ENCODE results near the gene C4A. TPM values are rescaled to one million over a fixed set of nuclear protein-coding genes. Genes with fewer than 3 reads are reported as not detected.
"Not testable (repeated sequence)": the region's sequence is repeated elsewhere in the genome, so short reads cannot be mapped to it uniquely, and the experiment has no call there.

Gene C4A
- total RNA-seq, 1 donor from 2014 or later = 4.6 TPM

GRCh38 chr6:32009537-32009936 is 27.7 kb downstream of the C4A start:
- not testable (repeated sequence) for H3K36me3 ChIP-seq (ENCODE audit: insufficient read depth, low read length); H4K20me1 ChIP-seq (ENCODE audit: insufficient read depth, low read length); DNase-seq (ENCODE audit: low read depth); H3K27me3 ChIP-seq (ENCODE audit: insufficient read depth, low read length); H2AFZ ChIP-seq (ENCODE audit: low read depth, low read length); H3K27me3 Mint-ChIP-seq (ENCODE audit: low read depth, unreplicated experiment); H3K9me3 Mint-ChIP-seq (ENCODE audit: unreplicated experiment); H3K4me2 ChIP-seq (ENCODE audit: low read length); H3K4me3 Mint-ChIP-seq (ENCODE audit: unreplicated experiment); H3K4me1 ChIP-seq (ENCODE audit: insufficient read depth, low read length); H3K4me3 ChIP-seq (ENCODE audit: insufficient read depth, low read depth, low read length); FAIRE-seq; H3K36me3 Mint-ChIP-seq (ENCODE audit: low read depth, unreplicated experiment); H3K4me1 Mint-ChIP-seq (ENCODE audit: low read depth, unreplicated experiment); H3K9me3 ChIP-seq (ENCODE audit: insufficient read depth, low read depth, low read length); H3K27ac Mint-ChIP-seq (ENCODE audit: unreplicated experiment); H3K27ac ChIP-seq (ENCODE audit: low read depth, low read length); H3K79me2 ChIP-seq (ENCODE audit: insufficient read depth, low read length); H3K9ac ChIP-seq (ENCODE audit: low read length)

- not testable (repeated sequence) for H3K36me3 Mint-ChIP-seq (ENCODE audit: low read depth, unreplicated experiment); H2AFZ ChIP-seq (ENCODE audit: low read depth, low read length); H3K9ac ChIP-seq (ENCODE audit: low read length); FAIRE-seq; H3K27me3 Mint-ChIP-seq (ENCODE audit: low read depth, unreplicated experiment); H3K4me1 ChIP-seq (ENCODE audit: insufficient read depth, low read length); H3K9me3 ChIP-seq (ENCODE audit: insufficient read depth, low read depth, low read length); H3K36me3 ChIP-seq (ENCODE audit: insufficient read depth, low read length); H3K27ac ChIP-seq (ENCODE audit: low read depth, low read length); DNase-seq (ENCODE audit: low read depth); H3K9me3 Mint-ChIP-seq (ENCODE audit: unreplicated experiment); H3K79me2 ChIP-seq (ENCODE audit: insufficient read depth, low read length); H4K20me1 ChIP-seq (ENCODE audit: insufficient read depth, low read length); H3K4me1 Mint-ChIP-seq (ENCODE audit: low read depth, unreplicated experiment); H3K4me2 ChIP-seq (ENCODE audit: low read length); H3K27me3 ChIP-seq (ENCODE audit: insufficient read depth, low read length); H3K27ac Mint-ChIP-seq (ENCODE audit: unreplicated experiment); H3K4me3 Mint-ChIP-seq (ENCODE audit: unreplicated experiment); H3K4me3 ChIP-seq (ENCODE audit: insufficient read depth, low read depth, low read length)
These were observed 29.1 kb downstream of the C4A start for GRCh38 chr6:32010856-32011530.

- not testable (repeated sequence) for H3K4me1 Mint-ChIP-seq (ENCODE audit: low read depth, unreplicated experiment)
These were observed 31.2 kb downstream of the C4A start for GRCh38 chr6:32012941-32013617.

GRCh38 chr6:32013738-32014137 is 31.9 kb downstream of the C4A start:
- not testable (repeated sequence) for H3K36me3 ChIP-seq (ENCODE audit: insufficient read depth, low read length); FAIRE-seq; H3K27ac Mint-ChIP-seq (ENCODE audit: unreplicated experiment); DNase-seq (ENCODE audit: low read depth); H3K36me3 Mint-ChIP-seq (ENCODE audit: low read depth, unreplicated experiment); H3K27ac ChIP-seq (ENCODE audit: low read depth, low read length); H3K4me2 ChIP-seq (ENCODE audit: low read length); H3K4me3 ChIP-seq (ENCODE audit: insufficient read depth, low read depth, low read length); H3K27me3 Mint-ChIP-seq (ENCODE audit: low read depth, unreplicated experiment); H3K9me3 ChIP-seq (ENCODE audit: insufficient read depth, low read depth, low read length); H3K4me1 Mint-ChIP-seq (ENCODE audit: low read depth, unreplicated experiment); H3K4me1 ChIP-seq (ENCODE audit: insufficient read depth, low read length); H3K4me3 Mint-ChIP-seq (ENCODE audit: unreplicated experiment); H3K79me2 ChIP-seq (ENCODE audit: insufficient read depth, low read length); H3K27me3 ChIP-seq (ENCODE audit: insufficient read depth, low read length); H4K20me1 ChIP-seq (ENCODE audit: insufficient read depth, low read length); H2AFZ ChIP-seq (ENCODE audit: low read depth, low read length); H3K9me3 Mint-ChIP-seq (ENCODE audit: unreplicated experiment); H3K9ac ChIP-seq (ENCODE audit: low read length)

More at GRCh38 chr6:32012941-32013617, 31.2 kb downstream of the C4A start:
- H3K4me2 ChIP-seq (ENCODE audit: low read length); H3K4me3 ChIP-seq (ENCODE audit: insufficient read depth, low read depth, low read length); H3K4me1 ChIP-seq (ENCODE audit: insufficient read depth, low read length); H4K20me1 ChIP-seq (ENCODE audit: insufficient read depth, low read length); H3K36me3 ChIP-seq (ENCODE audit: insufficient read depth, low read length); H3K27me3 Mint-ChIP-seq (ENCODE audit: low read depth, unreplicated experiment); DNase-seq (ENCODE audit: low read depth); H3K9ac ChIP-seq (ENCODE audit: low read length); H3K27ac ChIP-seq (ENCODE audit: low read depth, low read length); H3K36me3 Mint-ChIP-seq (ENCODE audit: low read depth, unreplicated experiment); FAIRE-seq; H3K9me3 ChIP-seq (ENCODE audit: insufficient read depth, low read depth, low read length); H2AFZ ChIP-seq (ENCODE audit: low read depth, low read length); H3K79me2 ChIP-seq (ENCODE audit: insufficient read depth, low read length); H3K27me3 ChIP-seq (ENCODE audit: insufficient read depth, low read length); H3K27ac Mint-ChIP-seq (ENCODE audit: unreplicated experiment); H3K9me3 Mint-ChIP-seq (ENCODE audit: unreplicated experiment): not testable (repeated sequence)
- peak overlapping the region; percentile 45 for H3K4me3 Mint-ChIP-seq (ENCODE audit: unreplicated experiment)

GRCh38 chr6:32014547-32014946 is 32.7 kb downstream of the C4A start, which contains the start of gene C4B:
TSS of gene C4B (plus strand) at chr6:32014795. CDS start at chr6:32014846, 51 bp downstream.
- not testable (repeated sequence) for H3K4me3 Mint-ChIP-seq (ENCODE audit: unreplicated experiment); H3K27ac Mint-ChIP-seq (ENCODE audit: unreplicated experiment); H3K4me3 ChIP-seq (ENCODE audit: insufficient read depth, low read depth, low read length); H3K27me3 Mint-ChIP-seq (ENCODE audit: low read depth, unreplicated experiment); H3K9me3 Mint-ChIP-seq (ENCODE audit: unreplicated experiment); H3K4me1 Mint-ChIP-seq (ENCODE audit: low read depth, unreplicated experiment); H2AFZ ChIP-seq (ENCODE audit: low read depth, low read length); H3K36me3 ChIP-seq (ENCODE audit: insufficient read depth, low read length); H3K27me3 ChIP-seq (ENCODE audit: insufficient read depth, low read length); H3K27ac ChIP-seq (ENCODE audit: low read depth, low read length); DNase-seq (ENCODE audit: low read depth); H3K4me2 ChIP-seq (ENCODE audit: low read length); H3K9me3 ChIP-seq (ENCODE audit: insufficient read depth, low read depth, low read length); H3K79me2 ChIP-seq (ENCODE audit: insufficient read depth, low read length); FAIRE-seq; H3K4me1 ChIP-seq (ENCODE audit: insufficient read depth, low read length); H3K9ac ChIP-seq (ENCODE audit: low read length); H3K36me3 Mint-ChIP-seq (ENCODE audit: low read depth, unreplicated experiment); H4K20me1 ChIP-seq (ENCODE audit: insufficient read depth, low read length)

GRCh38 chr6:32022100-32022499 is 40.2 kb downstream of the C4A start:
- not testable (repeated sequence) for H3K27me3 Mint-ChIP-seq (ENCODE audit: low read depth, unreplicated experiment); H2AFZ ChIP-seq (ENCODE audit: low read depth, low read length); H4K20me1 ChIP-seq (ENCODE audit: insufficient read depth, low read length); DNase-seq (ENCODE audit: low read depth); H3K36me3 ChIP-seq (ENCODE audit: insufficient read depth, low read length); H3K27me3 ChIP-seq (ENCODE audit: insufficient read depth, low read length); H3K79me2 ChIP-seq (ENCODE audit: insufficient read depth, low read length); H3K4me3 Mint-ChIP-seq (ENCODE audit: unreplicated experiment); H3K27ac ChIP-seq (ENCODE audit: low read depth, low read length); H3K36me3 Mint-ChIP-seq (ENCODE audit: low read depth, unreplicated experiment); H3K4me2 ChIP-seq (ENCODE audit: low read length); H3K9ac ChIP-seq (ENCODE audit: low read length); H3K4me3 ChIP-seq (ENCODE audit: insufficient read depth, low read depth, low read length); H3K4me1 ChIP-seq (ENCODE audit: insufficient read depth, low read length); H3K9me3 ChIP-seq (ENCODE audit: insufficient read depth, low read depth, low read length); H3K9me3 Mint-ChIP-seq (ENCODE audit: unreplicated experiment); H3K27ac Mint-ChIP-seq (ENCODE audit: unreplicated experiment); H3K4me1 Mint-ChIP-seq (ENCODE audit: low read depth, unreplicated experiment)
- FAIRE-seq = peak; percentile 20

Data from astrocyte (in vitro differentiated cells and primary cell).